Chondrocyte (in vitro differentiated cells): ENCODE results near the gene CEP83. TPM values are rescaled to one million over a fixed set of nuclear protein-coding genes. Genes with fewer than 3 reads are reported as not detected.

Experiments
- DNase-seq: peaks from one replicate; pipeline ENCODE4 v3.0.0; 2021; ENCODE audit warnings: mixed read lengths, low spot score
- H3K27ac Mint-ChIP-seq: one replicate; pipeline ENCODE4 v1.8.0; 2021; ENCODE audit warnings: mild to moderate bottlenecking, moderate library complexity, mixed read lengths; ENCODE audit not compliant: unreplicated experiment
- H3K27me3 Mint-ChIP-seq: 2 replicates; pipeline ENCODE4 v1.8.0; 2021; ENCODE audit warnings: low read depth, mixed read lengths
- H3K36me3 Mint-ChIP-seq: 2 replicates; pipeline ENCODE4 v1.8.0; 2021; ENCODE audit warnings: low read depth, mixed read lengths
- H3K4me1 Mint-ChIP-seq: 2 replicates; pipeline ENCODE4 v1.8.0; 2021; ENCODE audit warnings: low read depth, mild to moderate bottlenecking, mixed read lengths
- H3K4me3 Mint-ChIP-seq: one replicate; pipeline ENCODE4 v1.8.0; 2021; ENCODE audit warnings: mild to moderate bottlenecking, moderate library complexity, mixed read lengths; ENCODE audit not compliant: unreplicated experiment
- H3K9me3 Mint-ChIP-seq: 2 replicates; pipeline ENCODE4 v1.8.0; 2021; ENCODE audit warnings: low read depth, mixed read lengths
- total RNA-seq: library from RNA; stranded (reverse); gene quantifications from 3 replicates; pipeline ENCODE4 v1.2.1, GENCODE V29; 2021
- TF ChIP-seq, protein P1 (sequence below): fragments of 200-600 bp; sonication (generic); IDR thresholded peaks from 2 replicates; pipeline ENCODE4 v1.5.0; 2021; ENCODE audit warnings: antibody characterized with exemption, mild to moderate bottlenecking, moderate library complexity

CEP83 gene
- total RNA-seq, 1 donor from 2014 or later = 8.0 TPM

DNA sequence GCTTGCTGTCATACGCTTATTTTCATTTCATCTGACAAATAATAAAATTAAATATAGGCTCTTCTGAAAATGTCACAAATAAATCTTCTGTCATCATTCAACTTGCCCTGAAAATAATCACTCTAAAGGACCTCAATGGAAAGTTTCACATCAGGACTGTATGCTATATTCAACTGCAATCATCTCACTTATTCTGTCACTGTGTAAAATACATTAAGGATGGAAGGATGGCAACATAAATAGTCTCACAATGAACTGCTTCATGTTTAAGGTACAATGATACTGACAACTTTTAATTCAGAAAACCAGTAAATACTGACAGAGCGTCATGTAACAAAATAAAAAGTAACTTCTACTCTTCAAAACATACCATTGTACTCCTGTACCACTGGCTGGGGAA, 82.1 kb downstream of the CEP83 start:
- Mint-ChIP-seq H3K27me3 (no peaks in the 10 kb centered on the region), H3K4me1 (no peaks in the 10 kb centered on the region), H3K27ac (no peak overlapping the region), H3K36me3 (peaks cover 7% of the 10 kb centered on the region), H3K4me3 (no peak overlapping the region), H3K9me3 (no peaks in the 10 kb centered on the region)
- no peak for DNase-seq
- TF ChIP-seq, protein P1, sequence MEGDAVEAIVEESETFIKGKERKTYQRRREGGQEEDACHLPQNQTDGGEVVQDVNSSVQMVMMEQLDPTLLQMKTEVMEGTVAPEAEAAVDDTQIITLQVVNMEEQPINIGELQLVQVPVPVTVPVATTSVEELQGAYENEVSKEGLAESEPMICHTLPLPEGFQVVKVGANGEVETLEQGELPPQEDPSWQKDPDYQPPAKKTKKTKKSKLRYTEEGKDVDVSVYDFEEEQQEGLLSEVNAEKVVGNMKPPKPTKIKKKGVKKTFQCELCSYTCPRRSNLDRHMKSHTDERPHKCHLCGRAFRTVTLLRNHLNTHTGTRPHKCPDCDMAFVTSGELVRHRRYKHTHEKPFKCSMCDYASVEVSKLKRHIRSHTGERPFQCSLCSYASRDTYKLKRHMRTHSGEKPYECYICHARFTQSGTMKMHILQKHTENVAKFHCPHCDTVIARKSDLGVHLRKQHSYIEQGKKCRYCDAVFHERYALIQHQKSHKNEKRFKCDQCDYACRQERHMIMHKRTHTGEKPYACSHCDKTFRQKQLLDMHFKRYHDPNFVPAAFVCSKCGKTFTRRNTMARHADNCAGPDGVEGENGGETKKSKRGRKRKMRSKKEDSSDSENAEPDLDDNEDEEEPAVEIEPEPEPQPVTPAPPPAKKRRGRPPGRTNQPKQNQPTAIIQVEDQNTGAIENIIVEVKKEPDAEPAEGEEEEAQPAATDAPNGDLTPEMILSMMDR = no peak

DNA sequence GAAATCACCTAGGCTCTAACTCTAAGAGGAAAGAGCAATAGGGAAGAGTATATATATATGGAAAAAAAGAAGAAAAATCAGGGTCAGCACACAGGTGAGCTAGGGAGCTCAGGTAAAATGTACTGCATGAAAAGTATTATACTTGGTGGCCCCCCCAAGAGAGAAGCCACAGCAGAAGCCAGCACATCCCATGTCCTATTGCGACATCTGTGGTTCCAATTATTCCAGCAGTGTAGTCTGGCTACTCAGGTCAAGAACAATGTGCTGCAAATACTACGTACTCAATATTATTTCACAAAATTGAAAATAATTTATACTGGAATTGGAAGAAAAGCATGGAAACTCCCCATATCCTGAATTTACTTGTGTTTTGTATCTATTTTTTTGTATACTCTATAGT, 85.5 kb downstream of the CEP83 start:
- peaks cover 7% of the 10 kb centered on the region for H3K36me3 Mint-ChIP-seq

DNA sequence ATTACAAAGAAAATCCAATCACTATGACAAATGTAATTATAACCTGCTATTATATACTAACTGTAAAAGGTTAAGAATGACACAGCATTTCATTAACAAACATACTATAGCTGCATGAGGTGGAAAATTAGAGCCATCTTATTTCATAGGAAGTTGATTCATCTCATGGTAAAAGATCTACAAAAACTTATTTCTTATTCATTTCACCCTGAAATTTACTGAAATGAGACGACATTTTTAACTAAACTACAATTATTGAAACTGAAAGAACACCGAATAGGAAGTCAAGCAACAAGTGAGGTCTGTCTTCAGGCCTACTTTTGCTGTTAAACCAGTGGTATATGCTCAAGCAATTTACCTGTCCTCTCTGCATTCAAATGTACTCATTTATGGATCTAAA, 87.2 kb downstream of the CEP83 start:
- Mint-ChIP-seq H3K4me1 (no peaks in the 10 kb centered on the region), H3K36me3 (peaks cover 5% of the 10 kb centered on the region), H3K4me3 (no peak overlapping the region), H3K9me3 (no peaks in the 10 kb centered on the region), H3K27ac (no peak overlapping the region), H3K27me3 (no peaks in the 10 kb centered on the region)
- TF ChIP-seq, protein P1 = no peak
- DNase-seq = no peak

More for the DNA sequence above, 85.5 kb downstream of the CEP83 start:
- no peaks in the 10 kb centered on the region for H3K27me3 Mint-ChIP-seq
- no peak overlapping the region for H3K4me3 Mint-ChIP-seq
- no peak overlapping the region for H3K27ac Mint-ChIP-seq
- TF ChIP-seq, protein P1 = no peak
- no peaks in the 10 kb centered on the region for H3K4me1 Mint-ChIP-seq
- H3K9me3 Mint-ChIP-seq = no peaks in the 10 kb centered on the region
- DNase-seq = no peak

DNA sequence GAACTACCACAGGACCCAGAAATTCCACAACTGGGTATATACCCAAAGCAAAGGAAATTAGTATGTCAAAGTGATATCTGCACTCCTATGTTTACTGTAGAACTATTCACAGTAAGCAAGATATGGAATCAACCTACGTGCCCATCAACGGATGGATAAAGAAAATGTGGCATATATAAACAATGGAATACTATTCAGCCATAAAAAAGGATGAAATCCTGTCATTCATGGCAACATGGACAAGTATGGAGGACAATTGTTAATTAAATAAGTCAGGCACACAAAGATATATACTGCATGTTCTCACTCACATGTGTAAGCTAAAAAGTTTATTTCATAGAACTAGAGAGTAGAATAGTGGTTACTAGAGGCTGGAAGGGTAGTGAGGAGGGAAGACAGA, 97.0 kb downstream of the CEP83 start:
- DNase-seq = no peak
- TF ChIP-seq, protein P1 = no peak
- H3K4me1 Mint-ChIP-seq = no peaks in the 10 kb centered on the region
- no peaks in the 10 kb centered on the region for H3K27me3 Mint-ChIP-seq
- no peak overlapping the region for H3K4me3 Mint-ChIP-seq
- peaks cover 33% of the 10 kb centered on the region for H3K36me3 Mint-ChIP-seq
- H3K9me3 Mint-ChIP-seq = peaks cover 21% of the 10 kb centered on the region
- H3K27ac Mint-ChIP-seq = no peak overlapping the region

DNA sequence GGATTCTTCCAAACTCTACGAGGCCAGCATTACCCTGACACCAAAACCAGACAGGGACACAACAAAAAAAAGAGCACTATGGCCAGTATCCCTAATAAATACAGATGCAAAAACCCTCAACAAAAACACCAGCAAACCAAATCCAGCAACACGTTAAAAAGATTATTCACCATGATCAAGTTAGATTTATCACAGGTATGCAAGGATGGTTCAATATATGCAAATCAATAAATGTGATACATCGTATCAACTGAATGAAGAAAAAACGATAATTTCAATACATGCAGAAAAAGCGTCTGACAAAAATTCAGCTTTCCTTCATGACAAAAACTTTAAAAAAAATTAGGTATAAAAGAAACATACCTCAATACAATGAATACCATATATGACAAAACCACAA, 99.9 kb downstream of the CEP83 start:
- DNase-seq = no peak
- Mint-ChIP-seq H3K9me3 (peaks cover 30% of the 10 kb centered on the region), H3K4me3 (no peak overlapping the region), H3K36me3 (peaks cover 34% of the 10 kb centered on the region), H3K27ac (no peak overlapping the region), H3K27me3 (no peaks in the 10 kb centered on the region), H3K4me1 (no peaks in the 10 kb centered on the region)
- TF ChIP-seq, protein P1 = no peak
